ENCODE data around the gene PPP2R2C.

PPP2R2C gene

DNA sequence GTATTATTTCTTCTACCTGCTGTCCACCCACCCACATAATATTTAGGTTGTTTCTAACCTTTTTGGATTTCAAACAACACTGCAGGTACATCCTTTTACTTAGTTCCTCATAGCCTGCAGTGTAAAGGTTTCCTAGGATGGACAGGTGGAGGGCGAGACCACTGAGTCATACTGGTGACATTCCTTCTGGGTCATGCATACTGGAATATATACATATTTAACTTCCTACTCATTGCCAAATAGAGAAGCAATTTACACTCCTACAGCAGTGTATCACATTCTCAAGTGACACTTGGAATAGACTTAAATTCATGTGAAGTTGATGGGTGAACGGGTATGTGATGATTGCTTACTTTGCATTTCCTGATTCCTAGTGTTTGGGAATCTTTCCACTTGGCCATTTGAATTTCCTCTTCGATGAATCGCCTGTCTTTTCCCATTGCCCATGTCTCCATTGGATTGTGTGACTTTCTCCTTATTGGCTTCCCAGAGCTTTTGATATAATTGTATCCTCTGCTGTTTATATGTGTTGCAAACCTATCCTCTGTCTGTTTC lies 8.2 kb upstream of the PPP2R2C start:
- DNase-seq (ENCODE audit: low read depth, low spot score) = no peak
- H3K9me3 ChIP-seq (ENCODE audit: insufficient read depth, low read length) = peaks cover 6% of the 10 kb centered on the region; the same call in 1 of the 2 replicates
- no peak for TF ChIP-seq ZNF274 (IDR thresholded peaks at IDR 0.05; ENCODE audit: low read depth, low read length)
- no peak for TF ChIP-seq YY1 (IDR thresholded peaks at IDR 0.05; ENCODE audit: insufficient read depth, insufficient read length)
- no peak for TF ChIP-seq SUZ12 (IDR thresholded peaks at IDR 0.05; ENCODE audit: extremely low read depth, insufficient read depth, insufficient read length)
- no peaks in the 10 kb centered on the region for H3K36me3 ChIP-seq (ENCODE audit: insufficient read depth, insufficient read length, low read length)
- no peak overlapping the region for H3K4me3 ChIP-seq (ENCODE audit: insufficient read length, low read depth)
- H3K9ac ChIP-seq (ENCODE audit: insufficient read length, low read depth) = no peak overlapping the region
- no peaks in the 10 kb centered on the region for H3K27me3 ChIP-seq (ENCODE audit: insufficient read depth, insufficient read length)
- H3K4me1 ChIP-seq (ENCODE audit: insufficient read depth, insufficient read length) = no peaks in the 10 kb centered on the region

DNA sequence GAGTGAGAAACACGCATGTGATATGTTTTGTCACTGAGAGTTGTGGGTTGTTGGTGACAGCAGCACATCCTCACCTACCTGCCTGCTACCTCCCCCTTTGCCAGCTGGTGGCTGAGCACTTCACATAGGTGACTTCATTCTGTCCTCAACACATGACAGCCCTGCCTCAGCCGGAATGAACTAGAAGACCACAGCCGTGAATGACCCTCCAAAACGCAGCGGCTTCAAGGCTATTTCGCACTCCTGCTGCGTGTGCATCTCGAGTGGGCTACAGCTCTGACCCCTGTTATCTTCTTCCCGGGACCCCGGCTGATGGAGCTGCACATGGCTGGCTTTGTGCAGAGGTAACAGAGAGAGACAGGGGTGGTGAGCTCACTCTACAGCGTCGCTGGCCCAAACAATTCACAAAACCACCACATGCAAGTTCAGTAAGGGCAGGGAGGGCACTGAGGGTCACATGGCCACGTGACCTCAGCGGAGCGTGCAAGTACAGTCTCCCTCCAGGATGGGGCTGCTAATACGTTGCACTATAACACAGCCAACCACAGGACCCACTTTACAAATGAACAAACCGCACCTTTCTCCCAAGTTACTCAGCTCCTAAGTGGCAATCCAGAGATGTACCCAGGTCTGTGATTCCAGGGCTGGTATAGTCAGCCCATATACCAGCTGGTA lies 6.3 kb upstream of the PPP2R2C start:
- no peaks in the 10 kb centered on the region for H3K36me3 ChIP-seq (ENCODE audit: insufficient read depth, insufficient read length, low read length)
- DNase-seq (ENCODE audit: low read depth, low spot score) = no peak
- peaks cover 7% of the 10 kb centered on the region for H3K4me1 ChIP-seq (ENCODE audit: insufficient read depth, insufficient read length)
- H3K27me3 ChIP-seq (ENCODE audit: insufficient read depth, insufficient read length) = peaks cover 8% of the 10 kb centered on the region
- H3K4me3 ChIP-seq (ENCODE audit: insufficient read length, low read depth) = no peak overlapping the region
- H3K9me3 ChIP-seq (ENCODE audit: insufficient read depth, low read length) = no peaks in the 10 kb centered on the region
- no peak for TF ChIP-seq ZNF274 (IDR thresholded peaks at IDR 0.05; ENCODE audit: low read depth, low read length)
- TF ChIP-seq YY1 (IDR thresholded peaks at IDR 0.05; ENCODE audit: insufficient read depth, insufficient read length) = no peak
- TF ChIP-seq SUZ12 (IDR thresholded peaks at IDR 0.05; ENCODE audit: extremely low read depth, insufficient read depth, insufficient read length) = no peak
- H3K9ac ChIP-seq (ENCODE audit: insufficient read length, low read depth) = no peak overlapping the region

DNA sequence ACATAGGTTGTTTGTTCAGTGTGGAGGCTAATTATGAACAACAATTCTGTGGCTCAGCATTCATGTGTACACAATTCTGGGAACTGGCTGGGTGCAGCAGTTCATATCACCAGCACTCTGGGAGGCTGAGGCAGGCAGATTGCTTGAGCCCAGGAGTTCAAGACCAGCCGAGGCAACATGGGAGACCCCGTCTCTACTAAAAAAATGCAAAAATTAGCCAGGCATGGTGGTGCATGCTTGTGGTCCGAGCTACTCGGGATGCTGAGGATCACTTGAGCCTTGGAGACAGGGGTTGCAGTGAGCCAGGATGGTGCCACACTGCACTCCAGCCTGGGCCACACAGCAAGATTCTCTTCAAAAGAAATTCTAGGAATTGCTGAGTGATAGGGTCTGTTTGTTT lies 4.5 kb upstream of the PPP2R2C start:
- no peak overlapping the region for H3K9ac ChIP-seq (ENCODE audit: insufficient read length, low read depth)
- H3K4me1 ChIP-seq (ENCODE audit: insufficient read depth, insufficient read length) = peaks cover 12% of the 10 kb centered on the region
- H3K27me3 ChIP-seq (ENCODE audit: insufficient read depth, insufficient read length) = peaks cover 22% of the 10 kb centered on the region
- TF ChIP-seq YY1 (IDR thresholded peaks at IDR 0.05; ENCODE audit: insufficient read depth, insufficient read length) (no peak), ZNF274 (IDR thresholded peaks at IDR 0.05; ENCODE audit: low read depth, low read length) (no peak), SUZ12 (IDR thresholded peaks at IDR 0.05; ENCODE audit: extremely low read depth, insufficient read depth, insufficient read length) (no peak)
- H3K36me3 ChIP-seq (ENCODE audit: insufficient read depth, insufficient read length, low read length) = no peaks in the 10 kb centered on the region
- H3K9me3 ChIP-seq (ENCODE audit: insufficient read depth, low read length) = no peaks in the 10 kb centered on the region
- no peak for DNase-seq (ENCODE audit: low read depth, low spot score)
- no peak overlapping the region for H3K4me3 ChIP-seq (ENCODE audit: insufficient read length, low read depth)

GRCh38 chr4:6475492-6476020 lies 3.1 kb upstream of the PPP2R2C start:
- Histone ChIP-seq H3K4me1 (ENCODE audit: insufficient read depth, insufficient read length) (peaks cover 12% of the 10 kb centered on the region), H3K36me3 (ENCODE audit: insufficient read depth, insufficient read length, low read length) (no peaks in the 10 kb centered on the region), H3K27me3 (ENCODE audit: insufficient read depth, insufficient read length) (peaks cover 35% of the 10 kb centered on the region), H3K4me3 (ENCODE audit: insufficient read length, low read depth) (no peak overlapping the region), H3K9me3 (ENCODE audit: insufficient read depth, low read length) (no peaks in the 10 kb centered on the region), H3K9ac (ENCODE audit: insufficient read length, low read depth) (no peak overlapping the region)
- TF ChIP-seq ZNF274 (IDR thresholded peaks at IDR 0.05; ENCODE audit: low read depth, low read length) = no peak
- DNase-seq (ENCODE audit: low read depth, low spot score) = no peak

DNA sequence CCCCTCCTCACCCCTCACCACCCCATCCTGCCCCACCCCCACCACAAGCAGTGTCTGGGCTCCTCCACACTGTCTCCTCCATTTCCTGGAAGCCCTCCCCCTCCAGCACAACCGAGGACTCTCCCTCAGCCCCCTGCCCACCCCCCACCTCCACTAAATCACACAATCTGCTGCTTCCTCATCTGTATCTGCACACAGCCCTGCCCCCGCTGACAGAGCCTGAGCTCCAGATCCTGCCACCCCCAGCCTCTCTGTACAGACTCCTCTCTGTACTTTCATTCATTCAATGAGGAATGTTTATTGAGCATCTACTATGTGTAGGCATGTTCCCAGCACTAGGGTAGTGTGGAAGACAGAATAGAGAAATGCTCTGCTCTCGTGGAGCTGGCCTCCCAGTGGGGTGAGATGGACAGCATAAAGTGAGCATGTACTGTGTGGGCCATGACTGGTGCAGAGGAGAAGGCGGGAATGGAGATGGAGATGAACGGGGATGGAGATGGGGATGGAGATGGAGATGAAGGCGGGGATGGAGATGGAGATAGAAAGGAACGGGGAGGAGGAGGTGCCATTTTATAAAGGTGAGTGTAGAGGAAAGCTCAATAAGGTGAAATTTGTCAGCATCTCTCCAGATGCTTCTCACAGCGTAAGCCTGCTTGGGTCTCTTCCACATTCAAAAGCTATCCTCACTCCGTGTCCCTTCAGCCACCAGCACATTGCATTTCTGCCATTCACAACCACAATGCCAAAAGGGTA lies 2.5 kb upstream of the PPP2R2C start:
- H3K36me3 ChIP-seq (ENCODE audit: insufficient read depth, insufficient read length, low read length) = no peaks in the 10 kb centered on the region
- no peak for DNase-seq (ENCODE audit: low read depth, low spot score)
- no peak overlapping the region for H3K4me3 ChIP-seq (ENCODE audit: insufficient read length, low read depth)
- H3K4me1 ChIP-seq (ENCODE audit: insufficient read depth, insufficient read length) = peaks cover 12% of the 10 kb centered on the region
- no peaks in the 10 kb centered on the region for H3K9me3 ChIP-seq (ENCODE audit: insufficient read depth, low read length)
- H3K9ac ChIP-seq (ENCODE audit: insufficient read length, low read depth) = no peak overlapping the region
- TF ChIP-seq YY1 (IDR thresholded peaks at IDR 0.05; ENCODE audit: insufficient read depth, insufficient read length) = no peak
- TF ChIP-seq SUZ12 (IDR thresholded peaks at IDR 0.05; ENCODE audit: extremely low read depth, insufficient read depth, insufficient read length) = no peak
- no peak for TF ChIP-seq ZNF274 (IDR thresholded peaks at IDR 0.05; ENCODE audit: low read depth, low read length)
- peaks cover 42% of the 10 kb centered on the region for H3K27me3 ChIP-seq (ENCODE audit: insufficient read depth, insufficient read length)

- TF ChIP-seq SUZ12 (IDR thresholded peaks at IDR 0.05; ENCODE audit: extremely low read depth, insufficient read depth, insufficient read length) (no peak), YY1 (IDR thresholded peaks at IDR 0.05; ENCODE audit: insufficient read depth, insufficient read length) (no peak), ZNF274 (IDR thresholded peaks at IDR 0.05; ENCODE audit: low read depth, low read length) (no peak)
- H3K27me3 ChIP-seq (ENCODE audit: insufficient read depth, insufficient read length) = peaks cover 50% of the 10 kb centered on the region
- no peak overlapping the region for H3K9ac ChIP-seq (ENCODE audit: insufficient read length, low read depth)
- no peak overlapping the region for H3K4me3 ChIP-seq (ENCODE audit: insufficient read length, low read depth)
- no peak for DNase-seq (ENCODE audit: low read depth, low spot score)
- H3K36me3 ChIP-seq (ENCODE audit: insufficient read depth, insufficient read length, low read length) = no peaks in the 10 kb centered on the region
- no peaks in the 10 kb centered on the region for H3K9me3 ChIP-seq (ENCODE audit: insufficient read depth, low read length)
- peaks cover 12% of the 10 kb centered on the region for H3K4me1 ChIP-seq (ENCODE audit: insufficient read depth, insufficient read length)
Measured at GRCh38 chr4:6474053-6474568, 1.7 kb upstream of the PPP2R2C start.

Measured in NT2/D1 (cell line).